ENCODE measurements around the gene POU4F3.

POU4F3 gene

GRCh38 chr5:146368137-146368536 is 29.5 kb downstream of the POU4F3 start:
- DNase-seq (ENCODE audit: extremely low read depth, low read depth) = no peak
- TF ChIP-seq CTCF (IDR thresholded peaks at IDR 0.05; ENCODE audit: low read depth, low read length) = no peak

GRCh38 chr5:146369691-146370090 is 31.1 kb downstream of the POU4F3 start:
- no peak for DNase-seq (ENCODE audit: extremely low read depth, low read depth)
- TF ChIP-seq CTCF (IDR thresholded peaks at IDR 0.05; ENCODE audit: low read depth, low read length) = no peak

GRCh38 chr5:146376821-146377220 is 38.2 kb downstream of the POU4F3 start:
- no peak for DNase-seq (ENCODE audit: extremely low read depth, low read depth)
- no peak for TF ChIP-seq CTCF (IDR thresholded peaks at IDR 0.05; ENCODE audit: low read depth, low read length)

GRCh38 chr5:146378986-146379385 is 40.3 kb downstream of the POU4F3 start:
- no peak for DNase-seq (ENCODE audit: extremely low read depth, low read depth)
- TF ChIP-seq CTCF (IDR thresholded peaks at IDR 0.05; ENCODE audit: low read depth, low read length) = no peak

- DNase-seq (ENCODE audit: extremely low read depth, low read depth) = no peak
- TF ChIP-seq CTCF (IDR thresholded peaks at IDR 0.05; ENCODE audit: low read depth, low read length) = no peak
Observed at GRCh38 chr5:146380714-146381113, 42.1 kb downstream of the POU4F3 start.

- TF ChIP-seq CTCF (IDR thresholded peaks at IDR 0.05; ENCODE audit: low read depth, low read length) = no peak
- no peak for DNase-seq (ENCODE audit: extremely low read depth, low read depth)
Observed at GRCh38 chr5:146388386-146388785, 49.7 kb downstream of the POU4F3 start.

GRCh38 chr5:146390469-146390868 is 51.8 kb downstream of the POU4F3 start:
- TF ChIP-seq CTCF (IDR thresholded peaks at IDR 0.05; ENCODE audit: low read depth, low read length) = no peak
- DNase-seq (ENCODE audit: extremely low read depth, low read depth) = no peak
